Activated CD4-positive, alpha-beta T cell treated with anti-CD3 and anti-CD28 coated beads, Interleukin-2, amount 50 U/mL, for 1 hour (primary cell): ENCODE data around the gene DAND5.
A peak's percentile ranks its signal among the peaks of the same experiment; 100 is the strongest.
"Not testable (repeated sequence)": the region's sequence is repeated elsewhere in the genome, so short reads cannot be mapped to it uniquely, and the experiment has no call there.

Experiments
- DNase-seq: peaks from one replicate; pipeline ENCODE4 v3.0.0-alpha.2; 2020

DAND5 gene

GRCh38 chr19:12967907-12968306 is 1.5 kb upstream of the DAND5 start:
- no peak for DNase-seq

GRCh38 chr19:12970070-12970820 is 869 bp downstream of the DAND5 start:
- DNase-seq: no peak

GRCh38 chr19:12973236-12973635 is 3.9 kb downstream of the DAND5 start:
- DNase-seq: no peak

- no peak for DNase-seq
Observed at GRCh38 chr19:12974301-12975220, 5.2 kb downstream of the DAND5 start.

GRCh38 chr19:12975221-12975741 is 5.9 kb downstream of the DAND5 start:
- DNase-seq: no peak

GRCh38 chr19:12976109-12976508 is 6.7 kb downstream of the DAND5 start:
- not testable (repeated sequence) for DNase-seq

- no peak for DNase-seq
Observed at GRCh38 chr19:12979974-12980373, 10.6 kb downstream of the DAND5 start.

- DNase-seq: no peak
Observed at GRCh38 chr19:12982648-12983047, 13.3 kb downstream of the DAND5 start.

- no peak for DNase-seq
Observed at GRCh38 chr19:12983091-12983490, 13.7 kb downstream of the DAND5 start.

- DNase-seq: peak; percentile 80
Observed at GRCh38 chr19:12983542-12984142, 14.3 kb downstream of the DAND5 start.

GRCh38 chr19:12984143-12984627 is 14.8 kb downstream of the DAND5 start:
- no peak for DNase-seq

GRCh38 chr19:12984683-12985048 is 15.3 kb downstream of the DAND5 start:
- DNase-seq: no peak

GRCh38 chr19:12985049-12985776 is 15.8 kb downstream of the DAND5 start:
- DNase-seq: no peak

GRCh38 chr19:12986726-12987125 is 17.4 kb downstream of the DAND5 start:
- DNase-seq: no peak

GRCh38 chr19:12987190-12987589 is 17.8 kb downstream of the DAND5 start:
- no peak for DNase-seq

- no peak for DNase-seq
Observed at GRCh38 chr19:12987781-12988180, 18.4 kb downstream of the DAND5 start.

GRCh38 chr19:12990431-12990830 is 21.1 kb downstream of the DAND5 start:
- DNase-seq: no peak

GRCh38 chr19:12990853-12991252 is 21.5 kb downstream of the DAND5 start:
- DNase-seq: no peak

- DNase-seq: no peak
Observed at GRCh38 chr19:12991296-12991695, 21.9 kb downstream of the DAND5 start.

GRCh38 chr19:12992729-12993128 is 23.4 kb downstream of the DAND5 start:
- DNase-seq: no peak

GRCh38 chr19:12993562-12993961 is 24.2 kb downstream of the DAND5 start:
- no peak for DNase-seq
